Measurements from ENCODE around the gene THBS2. TPM values are rescaled to one million over a fixed set of nuclear protein-coding genes. Genes with fewer than 3 reads are reported as not detected.

THBS2 gene
- total and polyA plus RNA-seq, 2 of the 8 experiments (the other 6 are each of a cell fraction or from before 2014, with no cell fraction given), result 11.0 to 22.5 TPM

DNA sequence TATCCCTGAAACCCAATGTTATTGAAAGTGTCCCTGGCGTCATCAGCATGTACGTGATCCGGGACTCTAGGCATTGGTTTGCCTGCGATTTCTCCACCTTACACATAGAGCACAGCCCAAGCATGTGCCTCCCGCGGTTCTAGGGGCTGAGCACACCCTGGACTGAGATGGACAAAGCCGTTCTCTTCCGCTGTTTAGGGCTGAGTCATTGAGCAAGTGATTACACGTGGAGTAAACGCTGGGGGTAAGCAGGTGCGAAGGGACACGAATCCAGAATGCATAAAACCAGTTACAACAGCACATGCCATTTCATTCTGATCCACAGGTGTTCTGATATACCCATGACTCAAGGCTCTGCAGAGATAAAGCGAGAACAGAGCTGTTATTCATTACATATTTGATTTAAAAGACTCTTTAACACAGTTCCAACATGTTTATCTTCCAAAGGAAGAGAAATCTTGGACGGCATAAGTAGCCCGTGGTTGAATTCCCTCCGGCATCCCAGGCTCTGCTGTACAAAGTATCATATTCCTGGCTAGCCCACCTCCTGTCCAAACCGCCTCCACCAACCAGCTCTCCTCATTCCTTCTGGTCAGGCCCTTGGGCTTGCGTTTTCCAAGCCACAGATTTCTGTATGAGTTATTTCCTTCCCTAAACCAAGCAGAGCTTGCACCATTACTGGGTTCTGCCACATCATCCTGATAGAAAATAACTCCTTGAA, 36.1 kb upstream of the THBS2 start (continued):
- TF ChIP-seq POLR2A (IDR thresholded peaks at IDR 0.05; ENCODE audit: control extremely low read depth in 1 of 2, low read depth in 2 of 2, low read length in 2 of 2), result no peak

Data from H1 (cell line).